Left hindlimb (tissue), 1 donor: ENCODE data around the gene TGM1.
"Not testable (repeated sequence)": the region's sequence is repeated elsewhere in the genome, so short reads cannot be mapped to it uniquely, and the experiment has no call there.

Experiments
- DNase-seq: peaks from one replicate; pipeline ENCODE4 v3.0.0-alpha.2; 2018

The TGM1 gene

GRCh38 chr14:24203249-24203886 lies 59.6 kb downstream of the TGM1 start:
- not testable (repeated sequence) for DNase-seq

DNA sequence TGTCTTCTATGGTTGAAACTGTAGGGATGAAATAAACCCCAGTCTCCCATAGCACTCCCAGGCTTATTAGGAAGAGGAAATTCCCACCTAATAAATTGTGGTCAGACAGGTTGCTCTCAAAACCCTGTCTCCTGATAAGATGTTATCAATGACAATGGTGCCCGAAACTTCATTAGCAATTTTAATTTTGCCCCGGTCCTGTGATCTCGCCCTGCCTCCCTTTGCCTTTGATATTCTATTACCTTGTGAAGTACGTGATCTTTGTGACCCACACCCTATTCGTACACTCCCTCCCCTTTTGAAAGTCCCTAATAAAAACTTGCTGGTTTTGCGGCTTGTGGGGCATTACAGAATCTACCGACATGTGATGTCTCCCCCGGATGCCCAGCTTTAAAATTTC lies 60.4 kb downstream of the TGM1 start:
- not testable (repeated sequence) for DNase-seq
